UCSD-AML1 (cell line): Measurements from ENCODE around the gene LYRM4.
A peak's percentile ranks its signal among the peaks of the same experiment; 100 is the strongest.

Experiments used
- DNase-seq: peaks from one replicate; lab custom pipeline; 2025; ENCODE audit not compliant: unreplicated experiment; lab: John Stamatoyannopoulos, UW

The LYRM4 gene

GRCh38 chr6:5247201-5247600 is 13.5 kb downstream of the LYRM4 start:
- DNase-seq: no peak

DNA sequence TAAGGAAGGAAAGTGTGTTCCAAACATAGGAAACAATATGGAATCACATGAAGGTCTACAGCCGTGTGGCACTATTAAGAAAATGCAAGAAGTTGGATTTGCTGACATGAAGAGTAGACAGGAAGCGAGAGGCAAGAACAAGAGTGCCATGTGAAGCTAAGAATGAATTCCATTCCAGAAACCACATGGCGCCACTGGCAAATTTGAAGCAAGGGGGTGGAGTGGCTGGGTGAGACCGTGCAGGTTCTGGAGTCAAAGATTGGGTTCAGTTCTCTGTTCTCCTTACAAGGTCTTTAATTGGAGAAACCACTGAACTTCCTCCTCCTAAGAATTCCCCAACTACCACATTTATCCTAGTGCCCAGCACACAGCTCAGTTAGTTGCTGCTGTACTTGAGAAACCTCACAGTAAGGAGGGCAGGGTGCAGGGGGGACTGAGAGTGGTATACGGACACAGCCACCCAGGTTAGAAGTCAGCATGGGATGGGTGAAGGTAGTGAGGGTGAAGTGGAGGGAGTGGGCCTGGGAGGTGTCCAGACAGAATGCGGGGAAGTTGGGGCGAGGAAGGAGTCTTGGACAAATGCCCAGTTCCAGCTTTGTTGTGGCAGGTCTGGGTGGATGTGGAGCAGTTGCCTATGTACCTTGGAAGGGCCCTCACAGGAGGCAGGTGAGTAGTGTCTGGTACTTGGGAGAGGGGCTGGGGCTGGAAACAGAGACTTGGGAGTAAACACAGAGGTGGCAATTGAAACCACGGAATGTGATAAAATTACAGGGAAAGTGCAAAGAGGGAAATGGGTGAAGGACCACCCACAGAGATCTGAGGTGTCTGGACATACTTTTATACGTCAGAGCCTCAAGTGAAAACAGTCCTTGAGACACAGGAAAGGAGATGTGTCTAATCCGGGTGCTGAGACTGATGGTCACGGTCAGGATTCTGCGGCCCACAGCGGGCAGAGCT is 14.3 kb downstream of the LYRM4 start:
- DNase-seq: no peak

DNA sequence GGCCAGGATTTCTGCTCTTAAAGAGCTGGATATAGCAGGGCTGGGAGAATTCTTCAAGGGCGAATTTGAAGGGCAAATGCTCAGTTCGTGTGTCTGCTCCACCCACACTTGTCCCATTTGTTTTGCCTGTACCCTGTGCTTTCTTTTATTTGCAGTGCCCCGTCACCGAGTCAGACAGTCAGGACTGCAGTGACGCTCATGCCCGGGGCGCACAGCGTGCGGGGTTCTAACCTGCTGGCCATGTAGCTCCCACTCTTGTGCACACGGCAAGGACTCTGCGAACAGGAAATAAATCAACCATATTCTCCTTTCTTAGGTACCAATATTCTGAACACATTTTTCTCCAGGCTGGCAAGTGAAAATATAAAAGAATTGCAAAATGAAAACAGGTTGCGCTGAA is 17.7 kb downstream of the LYRM4 start:
- DNase-seq: no peak

DNA sequence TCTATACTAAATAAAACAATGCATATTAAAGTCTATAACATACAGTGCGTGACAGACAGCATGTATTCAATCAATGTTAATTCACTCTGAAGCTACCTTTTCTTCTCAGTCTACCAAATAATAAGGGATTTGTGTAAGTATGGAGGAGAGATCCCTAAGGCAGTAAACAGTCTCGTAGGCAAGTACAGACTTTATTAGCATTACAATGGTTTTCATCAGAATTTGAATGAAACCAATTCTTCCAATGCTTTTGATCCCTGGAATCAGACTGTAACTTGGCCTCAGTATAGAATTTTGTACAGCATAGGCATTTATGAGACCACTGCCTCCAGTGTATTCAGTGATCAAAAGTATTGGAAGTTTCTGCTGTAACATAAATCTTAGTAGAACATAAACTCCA is 19.5 kb downstream of the LYRM4 start:
- DNase-seq: no peak

- DNase-seq: no peak
These were observed 22.4 kb downstream of the LYRM4 start for GRCh38 chr6:5238336-5238735.

GRCh38 chr6:5237805-5238204 is 22.9 kb downstream of the LYRM4 start:
- no peak for DNase-seq

GRCh38 chr6:5235830-5236229 is 24.9 kb downstream of the LYRM4 start:
- no peak for DNase-seq

DNA sequence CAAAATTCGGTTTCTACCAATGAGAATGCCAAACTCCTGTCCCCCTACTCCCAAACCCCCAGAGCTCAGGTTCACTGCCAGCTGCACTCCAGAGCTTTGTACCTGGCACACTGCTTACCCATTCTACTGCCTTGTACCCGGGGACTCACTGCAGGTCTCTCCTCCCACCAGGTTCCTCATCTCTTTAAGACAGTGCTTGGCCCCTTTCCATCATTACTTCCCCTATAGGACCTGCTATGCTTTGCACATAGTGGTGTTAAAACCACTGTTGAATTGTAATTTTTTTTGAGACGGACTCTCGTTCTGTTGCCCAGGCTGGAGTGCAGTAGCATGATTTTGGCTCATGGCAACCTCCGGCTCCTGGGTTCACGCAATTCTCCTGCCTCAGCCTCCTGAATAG is 25.9 kb downstream of the LYRM4 start:
- DNase-seq: no peak

- no peak for DNase-seq
These were observed 29.5 kb downstream of the LYRM4 start for GRCh38 chr6:5231289-5231688.

DNA sequence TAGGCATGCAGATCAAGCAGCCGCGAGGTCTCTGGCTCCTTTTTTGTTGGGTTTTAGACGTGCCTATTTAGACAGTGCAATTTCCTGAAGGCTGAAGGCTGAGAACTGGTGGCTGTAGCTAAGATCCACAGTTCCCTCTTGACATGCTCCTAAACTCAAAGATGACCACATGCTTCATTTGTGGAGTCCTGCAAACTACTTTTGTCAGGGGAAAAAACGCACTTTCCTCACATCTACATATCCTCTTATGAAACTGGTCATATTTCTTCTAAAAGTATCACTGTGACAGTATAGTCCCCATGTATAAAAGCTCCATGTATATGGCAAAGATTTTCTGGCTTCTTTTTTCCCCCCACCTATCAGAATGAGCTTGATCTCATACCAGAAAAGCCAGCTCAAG is 30.7 kb downstream of the LYRM4 start:
- DNase-seq: no peak

- no peak for DNase-seq
These were observed 31.4 kb downstream of the LYRM4 start for GRCh38 chr6:5229356-5229755.

DNA sequence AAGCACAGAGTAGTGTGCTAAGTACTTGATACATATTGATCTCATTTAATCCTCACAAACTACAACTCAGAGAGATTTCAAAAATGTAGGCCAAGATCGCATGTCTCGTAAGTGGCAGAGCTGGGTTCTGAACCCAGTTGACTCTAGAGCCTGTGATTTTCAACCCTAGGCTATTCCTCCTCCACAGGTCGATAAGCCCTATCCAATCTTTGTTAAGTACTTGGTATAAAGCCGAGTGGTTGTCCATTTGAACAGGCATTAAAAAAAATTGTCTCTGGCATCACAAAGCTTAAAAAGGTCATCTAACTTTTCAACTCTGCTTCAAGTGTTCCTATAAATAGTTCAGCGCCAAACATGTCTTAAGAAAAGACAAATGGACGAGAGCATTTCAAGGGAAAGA is 37.4 kb downstream of the LYRM4 start:
- no peak for DNase-seq

DNA sequence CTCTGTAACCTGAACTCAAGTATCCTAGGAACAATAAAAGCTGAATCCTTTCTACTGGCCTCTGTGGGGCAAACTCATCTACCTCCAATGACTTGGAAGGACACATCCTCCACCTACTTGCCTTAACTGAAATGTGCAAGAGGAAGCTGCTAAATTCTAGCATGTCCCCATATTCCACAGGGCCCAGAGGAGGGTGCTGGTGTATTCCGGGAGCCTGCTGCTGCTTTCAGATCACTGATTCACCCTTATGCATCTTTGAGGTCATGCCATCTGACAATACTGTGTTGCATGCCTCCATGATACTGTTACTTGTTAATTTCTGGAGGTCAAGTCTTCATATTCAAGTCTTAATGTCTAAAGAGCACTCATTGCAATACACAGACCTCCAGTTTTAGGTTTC is 40.3 kb downstream of the LYRM4 start:
- DNase-seq: no peak

GRCh38 chr6:5219011-5219691 is 41.6 kb downstream of the LYRM4 start:
- no peak for DNase-seq

- DNase-seq: no peak
These were observed 43.4 kb downstream of the LYRM4 start for GRCh38 chr6:5217356-5217755.

DNA sequence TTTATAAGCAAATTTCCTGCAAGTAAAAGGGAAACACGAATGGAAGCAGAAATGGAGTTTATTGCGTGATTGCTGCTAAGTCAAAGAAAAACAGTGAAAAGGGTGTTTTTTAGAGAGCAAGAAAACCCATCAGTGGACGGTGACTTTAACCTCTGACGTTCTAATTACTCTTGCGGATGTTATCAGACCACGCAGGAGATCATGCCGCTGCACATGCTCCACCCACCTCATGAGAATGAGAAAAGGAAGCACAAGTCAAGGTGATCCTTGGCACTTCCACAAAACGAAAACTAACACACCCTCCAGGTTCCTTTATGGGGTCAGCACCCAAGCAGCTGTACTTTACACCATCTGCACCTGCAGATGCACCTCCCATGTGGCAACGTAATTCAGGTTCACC is 45.0 kb downstream of the LYRM4 start:
- no peak for DNase-seq

- DNase-seq: no peak
These were observed 45.6 kb downstream of the LYRM4 start for GRCh38 chr6:5215159-5215558.

- DNase-seq: peak; percentile 59
These were observed 46.1 kb downstream of the LYRM4 start for GRCh38 chr6:5214570-5215052.

DNA sequence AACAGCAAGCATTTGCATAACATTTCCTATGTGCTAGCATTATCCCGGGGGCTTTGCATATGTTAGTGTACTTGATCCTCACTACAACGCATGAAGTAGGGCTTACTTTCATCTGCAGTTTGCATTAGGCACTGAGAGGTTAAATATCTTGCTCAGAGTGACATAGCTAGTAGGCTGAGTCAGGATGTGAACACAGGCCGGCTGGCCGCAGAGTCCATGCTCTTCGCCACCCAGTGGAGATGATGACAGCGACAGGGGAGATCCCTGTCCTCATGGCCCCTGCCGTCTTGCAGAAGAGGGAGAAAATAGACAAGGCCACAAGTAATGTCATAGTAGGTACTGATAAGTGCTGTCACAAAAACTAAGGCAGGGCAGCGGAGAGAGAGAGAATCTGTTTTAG is 46.9 kb downstream of the LYRM4 start:
- DNase-seq: no peak

DNA sequence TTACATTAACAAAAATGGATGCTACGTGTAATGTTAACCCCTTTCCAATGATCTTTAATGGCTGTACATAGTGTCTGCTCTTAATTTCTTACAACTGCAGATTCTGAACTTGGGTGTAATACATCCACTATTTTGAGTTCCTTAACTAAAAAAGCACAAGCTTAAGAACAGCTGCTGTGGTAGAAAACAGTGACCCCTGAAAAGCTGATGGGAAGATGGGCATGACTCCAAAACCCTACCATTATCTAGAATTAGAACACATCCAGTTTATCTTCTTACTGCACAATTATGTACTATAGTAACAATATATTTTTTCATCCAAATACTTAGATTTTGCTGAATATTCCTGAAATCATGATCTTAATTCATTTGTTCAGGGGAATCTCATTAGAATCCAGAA is 49.3 kb downstream of the LYRM4 start:
- no peak for DNase-seq

DNA sequence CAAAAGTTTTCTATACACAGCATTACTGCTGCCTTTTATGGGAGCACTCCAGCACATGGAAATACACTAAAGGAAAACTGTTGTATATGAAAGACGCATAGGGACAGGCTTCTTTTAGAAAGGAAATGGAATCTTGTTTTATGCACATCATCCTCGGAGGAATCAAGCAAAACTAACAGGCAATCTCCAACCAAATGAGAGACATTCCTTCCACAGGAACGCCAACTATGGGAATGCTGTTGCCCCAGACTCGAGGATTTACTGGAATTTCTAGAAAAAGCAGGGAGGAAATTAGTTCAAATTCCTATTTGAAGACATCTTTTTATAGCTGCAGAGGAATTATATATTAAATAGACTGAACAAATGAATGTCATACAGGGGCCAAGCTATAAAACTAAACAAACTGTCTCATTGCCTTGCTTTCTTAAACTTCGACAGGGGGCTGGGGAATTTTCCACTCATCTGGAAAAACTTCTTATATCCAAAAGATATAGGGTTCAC is 52.2 kb downstream of the LYRM4 start:
- no peak for DNase-seq

DNA sequence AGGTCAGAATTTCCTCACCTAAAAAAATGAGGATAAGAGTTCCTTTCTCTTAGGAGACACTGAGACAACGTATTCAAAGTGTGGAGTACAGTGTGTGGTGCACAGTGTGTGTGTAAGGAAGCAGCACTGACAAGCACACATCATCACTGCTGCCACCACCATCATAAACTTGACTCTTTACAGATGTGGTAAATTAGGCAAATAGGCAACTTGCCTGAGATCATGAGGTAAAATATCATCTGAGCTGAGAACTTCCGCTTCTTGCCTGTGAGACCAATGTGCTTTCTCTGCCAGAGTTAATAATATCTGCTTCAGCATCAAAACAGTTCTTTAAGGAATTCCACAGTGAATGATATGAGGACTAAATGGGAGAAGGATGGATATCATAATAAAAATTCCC is 52.7 kb downstream of the LYRM4 start:
- no peak for DNase-seq
